Measurements from ENCODE around the gene ZNF385C. TPM values are rescaled to one million over a fixed set of nuclear protein-coding genes. Genes with fewer than 3 reads are reported as not detected.

Gene ZNF385C
- total and polyA plus RNA-seq, 4 donors = 0.03 to 0.19 (median 0.06) TPM; not detected in 1

GRCh38 chr17:42040818-42041217 is 57.5 kb downstream of the ZNF385C start:
- TF ChIP-seq HNF4A (conservative IDR thresholded peaks at IDR 0.05) (no peak), TAF1 (conservative IDR thresholded peaks at IDR 0.05) (no peak), CTCF (IDR thresholded peaks at IDR 0.05; ENCODE audit: low read depth, low read length, missing input control) (no peak), ATF3 (IDR thresholded peaks at IDR 0.05) (no peak), RAD21 (IDR thresholded peaks at IDR 0.05) (no peak), MAX (IDR thresholded peaks at IDR 0.05) (no peak), YY1 (IDR thresholded peaks at IDR 0.05) (no peak), NR2F2 (IDR thresholded peaks at IDR 0.05) (no peak), SP1 (IDR thresholded peaks at IDR 0.05) (no peak), EGR1 (IDR thresholded peaks at IDR 0.05; ENCODE audit: low read depth in 2 of 2) (no peak), REST (IDR thresholded peaks at IDR 0.05) (no peak), JUND (IDR thresholded peaks at IDR 0.05) (no peak), ZBTB33 (IDR thresholded peaks at IDR 0.05) (no peak), HNF4G (IDR thresholded peaks at IDR 0.05) (no peak), FOXA2 (IDR thresholded peaks at IDR 0.05) (no peak), GABPA (IDR thresholded peaks at IDR 0.05 in 1 of 2, conservative IDR thresholded peaks at IDR 0.05 in 1 of 2) (no peak), RXRA (IDR thresholded peaks at IDR 0.05) (no peak), FOXA1 (IDR thresholded peaks at IDR 0.05) (no peak)
- 97% methylated on average over 10 of the region's 10 CpGs for WGBS
- no peak for DNase-seq (ENCODE audit: low spot score)
- Histone ChIP-seq H3K9me3 (ENCODE audit: control insufficient read depth in 4 of 4, low read length in 3 of 4) (no peaks in the 10 kb centered on the region), H3K27ac (ENCODE audit: low read depth in 1 of 2, low read length in 2 of 2) (no peak overlapping the region), H3K36me3 (ENCODE audit: control insufficient read depth in 4 of 4, insufficient read depth in 3 of 4, low read depth in 1 of 4, low read length in 3 of 4) (no peaks in the 10 kb centered on the region), H3K4me3 (ENCODE audit: low read depth in 1 of 3, low read length in 3 of 3) (no peak overlapping the region), H3K27me3 (ENCODE audit: control insufficient read depth in 4 of 4, insufficient read depth in 4 of 4, low read length in 3 of 4) (no peaks in the 10 kb centered on the region), H3K4me1 (ENCODE audit: control insufficient read depth in 4 of 4, insufficient read depth in 4 of 4, low read length in 3 of 4) (peaks cover 0 to 8% (median 5%) of the 10 kb centered on the region in 4 donors), H3K9ac (ENCODE audit: low read depth in 1 of 2, low read length in 2 of 2) (no peak overlapping the region)
